Measurements from ENCODE around the gene NXPE4. TPM values are rescaled to one million over a fixed set of nuclear protein-coding genes. Genes with fewer than 3 reads are reported as not detected.

The NXPE4 gene
- total and polyA plus RNA-seq, 2 donors (not counting 1 experiment from before 2014, with no cell fraction given): not detected

DNA sequence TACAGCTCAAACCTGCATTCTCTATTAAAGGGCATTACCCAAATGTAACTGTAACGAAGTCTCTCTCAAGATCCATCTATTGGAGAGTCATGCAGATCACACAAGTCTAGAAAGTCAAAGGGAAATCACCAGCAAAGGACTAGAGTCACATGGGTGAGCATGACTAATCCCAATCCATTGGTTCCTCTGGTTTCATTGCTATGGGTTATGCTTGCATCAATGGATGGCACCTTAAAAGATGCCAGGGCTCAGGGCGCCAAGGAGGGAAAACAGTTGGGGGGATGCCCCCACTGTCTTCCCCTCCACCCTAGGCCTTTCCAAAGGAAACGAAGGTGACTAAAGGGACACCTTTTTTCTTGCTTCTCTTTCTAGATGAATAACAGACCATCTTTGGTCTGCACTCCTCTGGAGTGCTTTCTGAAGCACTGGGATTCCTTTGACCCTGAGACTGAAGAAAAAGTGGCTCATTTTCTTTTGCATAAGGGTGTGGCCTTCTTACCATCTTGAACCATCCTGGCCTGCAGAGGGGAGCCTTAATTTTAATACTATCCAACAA is 8.1 kb downstream of the NXPE4 start:
- no peaks in the 10 kb centered on the region for H4K20me1 ChIP-seq (ENCODE audit: control insufficient read depth, extremely low read depth, insufficient read depth, low read length)
- no peaks in the 10 kb centered on the region for H3K27me3 ChIP-seq (ENCODE audit: control insufficient read depth, insufficient read depth, low read length)
- no peak overlapping the region for H3K27ac ChIP-seq (ENCODE audit: insufficient read depth, low read length)
- TF ChIP-seq EZH2 (IDR thresholded peaks at IDR 0.05; ENCODE audit: low read length, missing control alignments): no peak
- TF ChIP-seq, protein P1, sequence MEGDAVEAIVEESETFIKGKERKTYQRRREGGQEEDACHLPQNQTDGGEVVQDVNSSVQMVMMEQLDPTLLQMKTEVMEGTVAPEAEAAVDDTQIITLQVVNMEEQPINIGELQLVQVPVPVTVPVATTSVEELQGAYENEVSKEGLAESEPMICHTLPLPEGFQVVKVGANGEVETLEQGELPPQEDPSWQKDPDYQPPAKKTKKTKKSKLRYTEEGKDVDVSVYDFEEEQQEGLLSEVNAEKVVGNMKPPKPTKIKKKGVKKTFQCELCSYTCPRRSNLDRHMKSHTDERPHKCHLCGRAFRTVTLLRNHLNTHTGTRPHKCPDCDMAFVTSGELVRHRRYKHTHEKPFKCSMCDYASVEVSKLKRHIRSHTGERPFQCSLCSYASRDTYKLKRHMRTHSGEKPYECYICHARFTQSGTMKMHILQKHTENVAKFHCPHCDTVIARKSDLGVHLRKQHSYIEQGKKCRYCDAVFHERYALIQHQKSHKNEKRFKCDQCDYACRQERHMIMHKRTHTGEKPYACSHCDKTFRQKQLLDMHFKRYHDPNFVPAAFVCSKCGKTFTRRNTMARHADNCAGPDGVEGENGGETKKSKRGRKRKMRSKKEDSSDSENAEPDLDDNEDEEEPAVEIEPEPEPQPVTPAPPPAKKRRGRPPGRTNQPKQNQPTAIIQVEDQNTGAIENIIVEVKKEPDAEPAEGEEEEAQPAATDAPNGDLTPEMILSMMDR (conservative IDR thresholded peaks at IDR 0.05 in 1 of 2, IDR thresholded peaks at IDR 0.05 in 1 of 2; ENCODE audit: low read depth in 1 of 2, low read length in 2 of 2): no peak
- H3K79me2 ChIP-seq (ENCODE audit: control insufficient read depth, insufficient read depth, low read length): no peaks in the 10 kb centered on the region
- H3K36me3 ChIP-seq (ENCODE audit: control insufficient read depth, insufficient read depth, low read length): no peaks in the 10 kb centered on the region
- no peak overlapping the region for H3K4me2 ChIP-seq (ENCODE audit: extremely low read depth, insufficient read depth, low read length)
- H3K4me3 ChIP-seq (replicated peaks in 1 of 4; ENCODE audit: control extremely low read depth in 1 of 4, insufficient read depth in 1 of 4, low read depth in 3 of 4, low read length in 4 of 4): no peak overlapping the region
- H3K4me1 ChIP-seq (ENCODE audit: control insufficient read depth, extremely low read depth, insufficient read depth, low read length): no peaks in the 10 kb centered on the region
- no peaks in the 10 kb centered on the region for H3K9me3 ChIP-seq (ENCODE audit: control insufficient read depth, insufficient read depth, low read depth, low read length)
- DNase-seq (ENCODE audit: low read depth in 2 of 2): no peak
- H3K9ac ChIP-seq (ENCODE audit: insufficient read depth, low read length): no peak overlapping the region
- H2AFZ ChIP-seq (ENCODE audit: low read length): no peak overlapping the region

DNA sequence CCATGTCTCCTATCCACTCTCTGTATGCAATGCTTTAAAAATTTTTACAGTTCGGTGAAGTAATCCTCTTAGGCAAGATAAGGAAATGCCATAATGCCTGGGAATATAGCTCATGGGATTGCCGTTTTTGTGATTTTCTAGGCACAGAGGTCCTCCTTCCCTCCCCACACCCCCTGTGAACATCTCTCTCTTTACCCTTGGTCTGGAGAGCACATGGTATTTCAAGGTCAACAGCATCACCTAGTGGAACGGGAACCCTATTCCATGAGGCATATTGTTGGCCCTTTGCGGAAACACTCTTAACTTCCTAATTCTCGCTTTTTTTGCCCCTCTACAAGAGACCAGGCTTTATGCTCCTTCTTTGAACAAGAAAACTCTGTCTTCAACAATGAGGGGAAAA is 8.8 kb downstream of the NXPE4 start:
- Histone ChIP-seq H3K36me3 (ENCODE audit: control insufficient read depth, insufficient read depth, low read length) (no peaks in the 10 kb centered on the region), H3K4me2 (ENCODE audit: extremely low read depth, insufficient read depth, low read length) (no peak overlapping the region), H3K27me3 (ENCODE audit: control insufficient read depth, insufficient read depth, low read length) (no peaks in the 10 kb centered on the region), H2AFZ (ENCODE audit: low read length) (no peak overlapping the region), H3K9ac (ENCODE audit: insufficient read depth, low read length) (no peak overlapping the region), H3K27ac (ENCODE audit: insufficient read depth, low read length) (no peak overlapping the region), H3K79me2 (ENCODE audit: control insufficient read depth, insufficient read depth, low read length) (no peaks in the 10 kb centered on the region), H3K9me3 (ENCODE audit: control insufficient read depth, insufficient read depth, low read depth, low read length) (no peaks in the 10 kb centered on the region), H3K4me3 (replicated peaks in 1 of 4; ENCODE audit: control extremely low read depth in 1 of 4, insufficient read depth in 1 of 4, low read depth in 3 of 4, low read length in 4 of 4) (no peak overlapping the region), H4K20me1 (ENCODE audit: control insufficient read depth, extremely low read depth, insufficient read depth, low read length) (no peaks in the 10 kb centered on the region), H3K4me1 (ENCODE audit: control insufficient read depth, extremely low read depth, insufficient read depth, low read length) (no peaks in the 10 kb centered on the region)
- TF ChIP-seq, protein P1 (conservative IDR thresholded peaks at IDR 0.05 in 1 of 2, IDR thresholded peaks at IDR 0.05 in 1 of 2; ENCODE audit: low read depth in 1 of 2, low read length in 2 of 2): peak in 1 of 2 donors; percentile 6
- no peak for TF ChIP-seq EZH2 (IDR thresholded peaks at IDR 0.05; ENCODE audit: low read length, missing control alignments)
- no peak for DNase-seq (ENCODE audit: low read depth in 2 of 2)

DNA sequence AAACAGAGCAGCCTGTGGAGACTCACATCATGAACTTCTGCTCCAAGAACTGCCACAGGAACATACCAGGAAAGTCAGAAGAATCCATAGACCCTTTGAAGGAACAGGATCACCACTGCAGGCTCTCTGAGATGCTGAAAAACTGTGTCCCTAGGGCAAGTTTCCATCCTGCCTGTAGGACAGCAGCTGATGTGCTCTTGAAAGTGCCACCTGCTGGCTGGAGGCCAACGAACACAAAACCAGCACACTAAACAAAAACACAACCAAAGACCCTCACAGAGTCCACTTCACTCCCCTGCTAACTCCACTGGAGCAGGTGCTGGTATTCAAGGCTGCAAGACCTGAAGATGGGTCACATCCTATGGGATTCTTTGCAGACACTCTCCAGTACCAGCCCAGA is 23.9 kb downstream of the NXPE4 start:
- no peak overlapping the region for H3K9ac ChIP-seq (ENCODE audit: insufficient read depth, low read length)
- no peaks in the 10 kb centered on the region for H3K9me3 ChIP-seq (ENCODE audit: control insufficient read depth, insufficient read depth, low read depth, low read length)
- H3K27ac ChIP-seq (ENCODE audit: insufficient read depth, low read length): no peak overlapping the region
- H3K27me3 ChIP-seq (ENCODE audit: control insufficient read depth, insufficient read depth, low read length): no peaks in the 10 kb centered on the region
- no peaks in the 10 kb centered on the region for H3K79me2 ChIP-seq (ENCODE audit: control insufficient read depth, insufficient read depth, low read length)
- no peak overlapping the region for H3K4me2 ChIP-seq (ENCODE audit: extremely low read depth, insufficient read depth, low read length)
- no peaks in the 10 kb centered on the region for H3K4me1 ChIP-seq (ENCODE audit: control insufficient read depth, extremely low read depth, insufficient read depth, low read length)
- no peak for TF ChIP-seq EZH2 (IDR thresholded peaks at IDR 0.05; ENCODE audit: low read length, missing control alignments)
- H4K20me1 ChIP-seq (ENCODE audit: control insufficient read depth, extremely low read depth, insufficient read depth, low read length): no peaks in the 10 kb centered on the region
- no peaks in the 10 kb centered on the region for H3K36me3 ChIP-seq (ENCODE audit: control insufficient read depth, insufficient read depth, low read length)
- no peak for DNase-seq (ENCODE audit: low read depth in 2 of 2)
- H3K4me3 ChIP-seq (replicated peaks in 1 of 4; ENCODE audit: control extremely low read depth in 1 of 4, insufficient read depth in 1 of 4, low read depth in 3 of 4, low read length in 4 of 4): no peak overlapping the region
- no peak overlapping the region for H2AFZ ChIP-seq (ENCODE audit: low read length)

Measured in fibroblast of lung (primary cell).